OCI-LY3 (cell line): ENCODE data around the gene SHISAL2B.

ENCODE experiments used
- H2AFZ ChIP-seq: fragments of 200-600, 300-600 bp; shearing (Covaris generic); 2 replicates; pipeline ENCODE4 v1.6.0; 2014; ENCODE audit warnings: antibody characterized with exemption, low read depth, low read length
- H3K27ac ChIP-seq: fragments of 200-600, 300-600 bp; sonication (generic); 2 replicates; pipeline ENCODE4 v1.5.1; 2014; ENCODE audit warnings: mild to moderate bottlenecking, low read length, moderate library complexity, mixed read lengths
- H3K27me3 ChIP-seq: fragments of 200-600, 300-600 bp; sonication (generic); 2 replicates; pipeline ENCODE4 v1.6.1; 2014; ENCODE audit warnings: low read depth, low read length, mixed read lengths
- H3K36me3 ChIP-seq: fragments of 200-600, 300-600 bp; sonication (generic); replicated peaks from 2 replicates; pipeline ENCODE3; 2014; ENCODE audit warnings: low read depth, low read length, mixed read lengths
- H3K4me1 ChIP-seq: fragments of 300-600, 200-600 bp; sonication (generic); 2 replicates; pipeline ENCODE4 v1.6.1; 2014; ENCODE audit warnings: low read length, mixed read lengths
- H3K4me2 ChIP-seq: fragments of 200-600, 300-600 bp; sonication (generic); 2 replicates; pipeline ENCODE4 v1.6.1; 2014; ENCODE audit warnings: low read length, mixed read lengths
- H3K4me3 ChIP-seq: fragments of 300-600, 200-600 bp; sonication (generic); 2 replicates; pipeline ENCODE4 v1.5.1; 2014; ENCODE audit warnings: antibody characterized with exemption, mild to moderate bottlenecking, low read length, moderate library complexity
- H3K79me2 ChIP-seq: fragments of 300-600, 200-600 bp; shearing (Covaris generic); 2 replicates; pipeline ENCODE4 v1.6.1; 2014; ENCODE audit warnings: mild to moderate bottlenecking, low read length, mixed read lengths
- H3K9ac ChIP-seq: fragments of 300-600, 200-600 bp; shearing (Covaris generic); 2 replicates; pipeline ENCODE4 v1.6.0; 2014; ENCODE audit warnings: mild to moderate bottlenecking, low read length, moderate library complexity
- H3K9me3 ChIP-seq: fragments of 200-600, 300-600 bp; shearing (Covaris generic); 2 replicates; pipeline ENCODE4 v1.6.1; 2014; ENCODE audit warnings: low read length, mixed read lengths; ENCODE audit not compliant: insufficient read depth
- H4K20me1 ChIP-seq: fragments of 200-600, 300-600 bp; sonication (generic); 2 replicates; pipeline ENCODE4 v1.6.1; 2016; ENCODE audit warnings: low read length, mixed read lengths; ENCODE audit not compliant: insufficient read depth
- CTCF ChIP-seq: fragments of 200-600, 300-600 bp; sonication (generic); IDR thresholded peaks from 2 replicates; pipeline ENCODE4 v1.5.1; 2014; ENCODE audit warnings: antibody characterized with exemption, low read length, low read depth
- EZH2phosphoT487 ChIP-seq: fragments of 200-600 bp; shearing (Covaris generic); IDR thresholded peaks from 2 replicates; pipeline ENCODE4 v1.6.1; 2018; ENCODE audit warnings: antibody characterized with exemption, mixed run types, low read depth

The SHISAL2B gene

GRCh38 chr5:64690417-64691151, at the start of gene SHISAL2B:
Gene SHISAL2B, plus strand, starts transcription at chr5:64690503. Its CDS starts 121 bp downstream, at chr5:64690624.
- H3K4me1 ChIP-seq: no peaks in the 10 kb centered on the region
- H3K27ac ChIP-seq: no peak within 1 kb of the TSS
- H3K9ac ChIP-seq: no peak within 1 kb of the TSS
- TF ChIP-seq CTCF: no peak
- TF ChIP-seq EZH2phosphoT487: no peak
- H3K36me3 ChIP-seq: no peaks in the 10 kb centered on the region
- no peaks in the 10 kb centered on the region for H3K79me2 ChIP-seq
- H3K4me3 ChIP-seq: no peak within 1 kb of the TSS
- H2AFZ ChIP-seq: no peak within 1 kb of the TSS
- H3K9me3 ChIP-seq: no peaks in the 10 kb centered on the region
- H3K4me2 ChIP-seq: no peak within 1 kb of the TSS
- no peaks in the 10 kb centered on the region for H3K27me3 ChIP-seq
- no peaks in the 10 kb centered on the region for H4K20me1 ChIP-seq

GRCh38 chr5:64644831-64645230, 45.5 kb upstream of the SHISAL2B start:
- Histone ChIP-seq H3K9ac (no peak overlapping the region), H3K4me1 (no peaks in the 10 kb centered on the region), H2AFZ (no peak overlapping the region), H4K20me1 (no peaks in the 10 kb centered on the region), H3K4me3 (no peak overlapping the region), H3K27me3 (no peaks in the 10 kb centered on the region), H3K9me3 (no peaks in the 10 kb centered on the region), H3K4me2 (no peak overlapping the region), H3K27ac (no peak overlapping the region), H3K79me2 (no peaks in the 10 kb centered on the region), H3K36me3 (no peaks in the 10 kb centered on the region)
- no peak for TF ChIP-seq EZH2phosphoT487
- TF ChIP-seq CTCF: no peak

GRCh38 chr5:64646169-64646568, 44.1 kb upstream of the SHISAL2B start:
- Histone ChIP-seq H2AFZ (no peak overlapping the region), H3K36me3 (no peaks in the 10 kb centered on the region), H3K9me3 (no peaks in the 10 kb centered on the region), H4K20me1 (no peaks in the 10 kb centered on the region), H3K27ac (no peak overlapping the region), H3K4me1 (no peaks in the 10 kb centered on the region), H3K4me2 (no peak overlapping the region), H3K9ac (no peak overlapping the region), H3K4me3 (no peak overlapping the region), H3K79me2 (no peaks in the 10 kb centered on the region), H3K27me3 (no peaks in the 10 kb centered on the region)
- TF ChIP-seq CTCF (no peak), EZH2phosphoT487 (no peak)

DNA sequence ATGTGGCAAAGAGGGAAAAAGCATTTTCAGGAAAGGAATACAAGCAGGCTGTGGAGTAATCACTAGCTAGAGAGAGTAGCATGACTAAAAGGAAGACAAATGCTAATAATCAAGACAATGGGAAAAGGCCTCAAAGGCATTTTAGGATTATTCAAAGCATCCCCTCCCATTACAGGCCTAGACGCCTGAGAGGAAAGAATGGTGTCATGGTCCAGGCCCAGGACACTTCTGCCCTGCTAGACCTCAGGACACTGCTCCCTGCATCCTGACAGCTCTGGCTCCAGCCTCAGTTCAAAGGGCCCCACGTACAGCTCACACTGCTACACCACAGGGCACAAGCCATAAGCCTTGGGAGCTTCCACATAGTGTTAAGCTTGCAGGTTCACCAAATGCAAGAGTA, 40.8 kb upstream of the SHISAL2B start:
- Histone ChIP-seq H3K27ac (no peak overlapping the region), H2AFZ (no peak overlapping the region), H3K4me2 (no peak overlapping the region), H3K36me3 (no peaks in the 10 kb centered on the region), H3K79me2 (no peaks in the 10 kb centered on the region), H3K4me3 (no peak overlapping the region), H4K20me1 (no peaks in the 10 kb centered on the region), H3K9ac (no peak overlapping the region), H3K9me3 (no peaks in the 10 kb centered on the region), H3K4me1 (no peaks in the 10 kb centered on the region), H3K27me3 (no peaks in the 10 kb centered on the region)
- TF ChIP-seq EZH2phosphoT487: no peak
- TF ChIP-seq CTCF: no peak
